ENCODE measurements around the gene SHISAL2A.

GRCh38 chr1:52621950-52622349 is 11.0 kb upstream of the SHISAL2A start:
- no peak for TF ChIP-seq POLR2A (IDR thresholded peaks at IDR 0.05)
- no peak for TF ChIP-seq CTCF (IDR thresholded peaks at IDR 0.05)

Measured in lower leg skin (tissue), 3 donors.